Liver (tissue), 9 donors: ENCODE measurements around the gene PDE4D. TPM values are rescaled to one million over a fixed set of nuclear protein-coding genes. Genes with fewer than 3 reads are reported as not detected.
"Not testable (repeated sequence)": the region's sequence is repeated elsewhere in the genome, so short reads cannot be mapped to it uniquely, and the experiment has no call there.

Experiments
- DNase-seq: peaks from one replicate; pipeline ENCODE4 v3.0.0-alpha.2; 2017; ENCODE audit warnings: low spot score
- H3K27ac ChIP-seq, 2 donors: one replicate each; pipeline ENCODE4 v1.7.0; 2013; ENCODE audit warnings: inconsistent platforms in 2 of 2, low read length in 2 of 2, control low read depth in 1 of 2, low read depth in 1 of 2, mild to moderate bottlenecking in 1 of 2
- H3K27me3 ChIP-seq, 4 donors: one replicate each; pipeline versions ENCODE4 v1.6.1 to v1.7.0; 2013; ENCODE audit warnings: low read length in 3 of 4, inconsistent platforms in 1 of 4, mild to moderate bottlenecking in 1 of 4, moderate library complexity in 1 of 4; ENCODE audit not compliant: control insufficient read depth in 4 of 4, insufficient read depth in 4 of 4
- H3K36me3 ChIP-seq, 4 donors: one replicate each; pipeline versions ENCODE4 v1.6.1 to v1.7.0; 2013; ENCODE audit warnings: low read length in 3 of 4, mild to moderate bottlenecking in 3 of 4, low read depth in 1 of 4, moderate library complexity in 1 of 4; ENCODE audit not compliant: control insufficient read depth in 4 of 4, insufficient read depth in 3 of 4
- H3K4me1 ChIP-seq, 4 donors: one replicate each; pipeline versions ENCODE4 v1.6.1 to v1.7.0; 2013; ENCODE audit warnings: low read length in 3 of 4, mild to moderate bottlenecking in 3 of 4, moderate library complexity in 1 of 4; ENCODE audit not compliant: control insufficient read depth in 4 of 4, insufficient read depth in 4 of 4
- H3K4me3 ChIP-seq, 3 donors: one replicate each; pipeline versions ENCODE4 v1.6.1 to v1.7.0; 2013; ENCODE audit warnings: low read length in 3 of 3, control low read depth in 1 of 3, low read depth in 1 of 3, mild to moderate bottlenecking in 1 of 3
- H3K9ac ChIP-seq, 2 donors: one replicate each; pipeline ENCODE4 v1.7.0; 2013; ENCODE audit warnings: low read length in 2 of 2, mild to moderate bottlenecking in 2 of 2, moderate library complexity in 2 of 2, control low read depth in 1 of 2, low read depth in 1 of 2
- H3K9me3 ChIP-seq, 4 donors: one replicate each; pipeline versions ENCODE4 v1.6.1 to v1.7.0; 2013; ENCODE audit warnings: low read length in 3 of 4; ENCODE audit not compliant: control insufficient read depth in 4 of 4
- ATF3 ChIP-seq: IDR thresholded peaks from 2 replicates; pipeline ENCODE4 v1.6.1; 2016; ENCODE audit warnings: antibody characterized with exemption
- CTCF ChIP-seq: fragments of 150-350 bp; IDR thresholded peaks from 2 replicates; pipeline ENCODE4 v1.5.1; 2017; ENCODE audit warnings: improper control_type of control experiment, low read depth, low read length; ENCODE audit not compliant: missing input control
- EGR1 ChIP-seq, 2 donors: IDR thresholded peaks; 2 replicates each; pipeline ENCODE4 v1.6.1; 2016 to 2018; ENCODE audit warnings: antibody characterized with exemption in 2 of 2, low read depth in 2 of 2
- FOXA2 ChIP-seq: IDR thresholded peaks from 2 replicates; pipeline ENCODE4 v1.6.1; 2016; ENCODE audit warnings: antibody characterized with exemption
- GABPA ChIP-seq, 2 donors: IDR thresholded peaks in 1 of 2; conservative IDR thresholded peaks in 1 of 2; 2 replicates each; pipeline ENCODE4 v1.6.1; 2016; ENCODE audit warnings: antibody characterized with exemption in 2 of 2, mild to moderate bottlenecking in 1 of 2, moderate library complexity in 1 of 2
- HNF4A ChIP-seq, 2 donors: conservative IDR thresholded peaks; 2 replicates each; pipeline ENCODE4 v1.6.1; 2016; ENCODE audit warnings: antibody characterized with exemption in 2 of 2, mild to moderate bottlenecking in 2 of 2
- HNF4G ChIP-seq: IDR thresholded peaks from 2 replicates; pipeline ENCODE4 v1.6.1; 2016; ENCODE audit warnings: antibody characterized with exemption
- JUND ChIP-seq, 2 donors: IDR thresholded peaks; 2 replicates each; pipeline ENCODE4 v1.6.1; 2016; ENCODE audit warnings: antibody characterized with exemption in 2 of 2
- MAX ChIP-seq: IDR thresholded peaks from 2 replicates; pipeline ENCODE4 v1.6.1; 2016; ENCODE audit warnings: antibody characterized with exemption
- NR2F2 ChIP-seq: IDR thresholded peaks from 2 replicates; pipeline ENCODE4 v1.6.1; 2016; ENCODE audit warnings: antibody characterized with exemption
- RAD21 ChIP-seq, 2 donors: IDR thresholded peaks; 2 replicates each; pipeline ENCODE4 v1.6.1; 2016; ENCODE audit warnings: antibody characterized with exemption in 2 of 2, mild to moderate bottlenecking in 2 of 2
- REST ChIP-seq: IDR thresholded peaks from 2 replicates; pipeline ENCODE4 v1.6.1; 2016; ENCODE audit warnings: antibody characterized with exemption, mild to moderate bottlenecking
- RXRA ChIP-seq, 2 donors: IDR thresholded peaks; 2 replicates each; pipeline ENCODE4 v1.6.1; 2017 to 2018; ENCODE audit warnings: antibody characterized with exemption in 2 of 2, mild to moderate bottlenecking in 1 of 2
- TAF1 ChIP-seq: conservative IDR thresholded peaks from 2 replicates; pipeline ENCODE4 v1.6.1; 2016; ENCODE audit warnings: antibody characterized with exemption, mild to moderate bottlenecking
- YY1 ChIP-seq: IDR thresholded peaks from 2 replicates; pipeline ENCODE4 v1.6.1; 2016; ENCODE audit warnings: antibody characterized with exemption, mild to moderate bottlenecking
- ZBTB33 ChIP-seq: IDR thresholded peaks from 2 replicates; pipeline ENCODE4 v1.6.1; 2016; ENCODE audit warnings: antibody characterized with exemption
- WGBS: extraction: QIAGEN DNeasy Blood & Tissue Kit; methylation state at CpG from one replicate; pipeline ENCODE4 v1.1.7; 2013; 5-methylcytosine and 5-hydroxymethylcytosine counted together
- polyA plus RNA-seq, 2 donors: library from polyadenylated mRNA; stranded (reverse) in 1 of 2; unstranded in 1 of 2; fragments of 200-250 nt in 1 of 2; fragments of >200 nt in 1 of 2; fragmentation: Nextera tagmentation in 1 of 2; extraction: Ambion mirVana in 1 of 2; gene quantifications; one replicate each; pipeline versions ENCODE4 v1.2.1 to v1.2.3, GENCODE V29; 2013 to 2015
- total RNA-seq, 2 donors: library from RNA; depleted of rRNA; stranded (reverse); fragments of >200 nt; gene quantifications; one replicate each; pipeline ENCODE4 v1.2.3, GENCODE V29; 2014
- donor health status: healthy.
- donor health status: healthy.
- donor health status: healthy.
- donor health status: healthy.
- donor health status: healthy.

Gene PDE4D
- total and polyA plus RNA-seq, 4 donors = 0.67 to 11.9 (median 6.5) TPM

- Histone ChIP-seq H3K27ac (no peak overlapping the region), H3K27me3 (no peaks in the 10 kb centered on the region), H3K36me3 (no peaks in the 10 kb centered on the region), H3K4me1 (no peaks in the 10 kb centered on the region), H3K4me3 (no peak overlapping the region), H3K9me3 (no peaks in the 10 kb centered on the region), H3K9ac (no peak overlapping the region)
- 96% methylated on average over 7 of the region's 7 CpGs for WGBS
- TF ChIP-seq JUND (IDR thresholded peaks at IDR 0.05) = no peak
- TF ChIP-seq REST = no peak
- no peak for TF ChIP-seq ATF3
- no peak for TF ChIP-seq RXRA (IDR thresholded peaks at IDR 0.05)
- TF ChIP-seq YY1 = no peak
- DNase-seq = no peak
These were observed 893.7 kb downstream of the PDE4D start for GRCh38 chr5:58999804-59000203.

- TF ChIP-seq TAF1 = no peak
- TF ChIP-seq CTCF = no peak
- no peak for TF ChIP-seq GABPA (IDR thresholded peaks at IDR 0.05 in 1 of 2, conservative IDR thresholded peaks at IDR 0.05 in 1 of 2)
- no peak for TF ChIP-seq ZBTB33
- no peak for TF ChIP-seq NR2F2
- no peak for TF ChIP-seq EGR1 (IDR thresholded peaks at IDR 0.05; ENCODE audit: low read depth in 2 of 2)
- no peak for TF ChIP-seq HNF4G
- TF ChIP-seq MAX = no peak
- no peak for TF ChIP-seq HNF4A (conservative IDR thresholded peaks at IDR 0.05)
- TF ChIP-seq RXRA (IDR thresholded peaks at IDR 0.05) = no peak
- no peak for TF ChIP-seq RAD21 (IDR thresholded peaks at IDR 0.05)
- TF ChIP-seq FOXA2 = no peak
- TF ChIP-seq YY1 = no peak
- H3K9ac ChIP-seq = no peak overlapping the region
- 89% methylated on average over 2 of the region's 2 CpGs for WGBS
- no peaks in the 10 kb centered on the region for H3K4me1 ChIP-seq
- no peak overlapping the region for H3K4me3 ChIP-seq
- H3K36me3 ChIP-seq = no peaks in the 10 kb centered on the region
- H3K27me3 ChIP-seq = no peaks in the 10 kb centered on the region
- no peak overlapping the region for H3K27ac ChIP-seq
- no peak for DNase-seq
- H3K9me3 ChIP-seq = no peaks in the 10 kb centered on the region
These were observed 895.0 kb downstream of the PDE4D start for GRCh38 chr5:58998544-58998943.

- not testable (repeated sequence) for H3K36me3 ChIP-seq, H3K9me3 ChIP-seq, H3K4me3 ChIP-seq, DNase-seq, H3K27me3 ChIP-seq, H3K27ac ChIP-seq, H3K4me1 ChIP-seq, H3K9ac ChIP-seq
- WGBS = 95% methylated on average over 3 of the region's 3 CpGs
These were observed 897.7 kb downstream of the PDE4D start for GRCh38 chr5:58995779-58996178.
